H1 (cell line): Measurements from ENCODE around the gene CCL5. TPM values are rescaled to one million over a fixed set of nuclear protein-coding genes. Genes with fewer than 3 reads are reported as not detected.

ENCODE experiments used
- CTCF ChIA-PET: fragments of 300-600 bp; sonication (Branson Sonifier 250); formaldehyde crosslinking; loops from one replicate; lab custom pipeline; 2021; ENCODE audit not compliant: partially characterized antibody; lab: Charles Lee
- POLR2A ChIA-PET: fragments of 300-600 bp; sonication (Branson Sonifier 250); formaldehyde crosslinking; loops from one replicate; lab custom pipeline; 2021; ENCODE audit warnings: inconsistent platforms; ENCODE audit not compliant: partially characterized antibody; lab: Charles Lee
- DNase-seq, 2 experiments: peaks; one replicate each; pipeline versions ENCODE4 v3.0.0 to v3.0.0-alpha.2; 2010 to 2022; ENCODE audit warnings: low spot score in 2 of 2, low read depth in 1 of 2, mixed read lengths in 1 of 2
- FAIRE-seq: peaks from 2 replicates; lab custom pipeline; 2011; peaks lifted over from hg19 to GRCh38; lab: Jason Lieb, UNC
- H2AFZ ChIP-seq: 2 replicates; pipeline ENCODE4 v1.8.1; 2012; ENCODE audit warnings: low read length, inconsistent platforms
- H2AK5ac ChIP-seq: 2 replicates; pipeline ENCODE4 v1.6.1; 2013; ENCODE audit warnings: low read depth, low read length
- H2BK120ac ChIP-seq: replicated peaks from 2 replicates; pipeline ENCODE3; 2013; ENCODE audit warnings: low read depth, low read length, inconsistent platforms
- H2BK12ac ChIP-seq: 2 replicates; pipeline ENCODE4 v1.6.1; 2013; ENCODE audit warnings: low read depth, low read length
- H2BK15ac ChIP-seq: 2 replicates; pipeline ENCODE4 v1.6.1; 2013; ENCODE audit warnings: low read length
- H2BK20ac ChIP-seq: 2 replicates; pipeline ENCODE4 v1.6.1; 2013; ENCODE audit warnings: low read length
- H2BK5ac ChIP-seq: 2 replicates; pipeline ENCODE4 v1.6.1; 2013; ENCODE audit warnings: low read depth, low read length
- H3K14ac ChIP-seq: 2 replicates; pipeline ENCODE4 v1.6.1; 2013; ENCODE audit warnings: inconsistent platforms; ENCODE audit not compliant: insufficient read length
- H3K18ac ChIP-seq: 2 replicates; pipeline ENCODE4 v1.6.1; 2013; ENCODE audit warnings: low read length; ENCODE audit errors: extremely low read depth
- H3K23ac ChIP-seq: 2 replicates; pipeline ENCODE4 v1.6.1; 2013; ENCODE audit warnings: inconsistent platforms; ENCODE audit not compliant: insufficient read length
- H3K23me2 ChIP-seq: 2 replicates; pipeline ENCODE4 v1.6.1; 2013; ENCODE audit warnings: low read depth, low read length
- H3K27ac ChIP-seq: 2 replicates; pipeline ENCODE4 v1.6.1; 2011; ENCODE audit warnings: low read depth, low read length, inconsistent platforms
- H3K27me3 ChIP-seq, 4 experiments: replicated peaks in 1 of 4; 1 replicate in 1 of 4; 2 replicates in 3 of 4; pipeline versions ENCODE4 v1.6.1 to v1.8.1; 2011 to 2013; ENCODE audit warnings: low read length in 3 of 4, mild to moderate bottlenecking in 3 of 4, inconsistent platforms in 2 of 4, mixed read lengths in 2 of 4, moderate library complexity in 1 of 4; ENCODE audit not compliant: control insufficient read depth in 3 of 4, insufficient read depth in 3 of 4; ENCODE audit errors: extremely low read depth in 1 of 4
- H3K36me3 ChIP-seq, 4 experiments: 2 replicates each; pipeline versions ENCODE4 v1.6.1 to v1.8.1; 2011 to 2013; ENCODE audit warnings: mild to moderate bottlenecking in 4 of 4, low read length in 3 of 4, moderate library complexity in 2 of 4, control low read depth in 1 of 4, inconsistent platforms in 1 of 4; ENCODE audit not compliant: insufficient read depth in 4 of 4, control insufficient read depth in 2 of 4
- H3K4ac ChIP-seq: replicated peaks from 2 replicates; pipeline ENCODE3; 2013; ENCODE audit warnings: low read length, low read depth, mixed read lengths, inconsistent platforms; ENCODE audit not compliant: insufficient read length
- H3K4me1 ChIP-seq, 4 experiments: replicated peaks in 1 of 4; 1 replicate in 1 of 4; 2 replicates in 3 of 4; pipeline versions ENCODE4 v1.6.1 to v1.8.1; 2011 to 2013; ENCODE audit warnings: low read length in 3 of 4, inconsistent platforms in 2 of 4, mixed read lengths in 1 of 4; ENCODE audit not compliant: insufficient read depth in 4 of 4, control insufficient read depth in 3 of 4
- H3K4me2 ChIP-seq, 2 experiments: 2 replicates each; pipeline versions ENCODE4 v1.6.1 to v1.8.1; 2011 to 2013; ENCODE audit warnings: low read depth in 2 of 2, low read length in 2 of 2, control low read depth in 1 of 2, inconsistent platforms in 1 of 2, mild to moderate bottlenecking in 1 of 2; ENCODE audit not compliant: insufficient read depth in 1 of 2
- H3K4me3 ChIP-seq, 4 experiments: fragments of 200-600, 300-600 bp in 1 of 4; sonication (generic), shearing (Covaris generic), sonication (Bioruptor Twin) in 1 of 4; 2 replicates each; pipeline versions ENCODE4 v1.5.1 to v1.8.1; 2011 to 2016; ENCODE audit warnings: low read length in 4 of 4, low read depth in 3 of 4, control low read depth in 2 of 4, inconsistent platforms in 2 of 4, mild to moderate bottlenecking in 2 of 4, mixed read lengths in 1 of 4, moderate library complexity in 1 of 4; ENCODE audit not compliant: insufficient read depth in 2 of 4; ENCODE audit errors: extremely low read depth in 1 of 4
- H3K56ac ChIP-seq: replicated peaks from 2 replicates; pipeline ENCODE3; 2013; ENCODE audit warnings: low read depth, mild to moderate bottlenecking, mixed read lengths, low read length, inconsistent platforms; ENCODE audit not compliant: insufficient read length
- H3K79me1 ChIP-seq: 2 replicates; pipeline ENCODE4 v1.6.1; 2013; ENCODE audit warnings: low read depth, low read length, control low read depth
- H3K79me2 ChIP-seq, 2 experiments: 2 replicates each; pipeline versions ENCODE4 v1.6.1 to v1.8.1; 2012 to 2013; ENCODE audit warnings: low read length in 2 of 2, mild to moderate bottlenecking in 2 of 2, inconsistent platforms in 1 of 2; ENCODE audit not compliant: insufficient read depth in 2 of 2, control insufficient read depth in 1 of 2
- H3K9ac ChIP-seq, 4 experiments: replicated peaks in 1 of 4; 1 replicate in 1 of 4; 2 replicates in 3 of 4; pipeline versions ENCODE4 v1.6.1 to v1.8.1; 2011 to 2013; ENCODE audit warnings: low read depth in 3 of 4, low read length in 3 of 4, control low read depth in 2 of 4, mild to moderate bottlenecking in 2 of 4, moderate library complexity in 2 of 4, inconsistent platforms in 1 of 4; ENCODE audit errors: extremely low read depth in 1 of 4
- H3K9me3 ChIP-seq, 2 experiments: 2 replicates each; pipeline versions ENCODE4 v1.6.1 to v1.8.1; 2012 to 2013; ENCODE audit warnings: mild to moderate bottlenecking in 2 of 2, moderate library complexity in 2 of 2, control low read depth in 1 of 2, inconsistent platforms in 1 of 2, low read depth in 1 of 2, low read length in 1 of 2, mixed read lengths in 1 of 2; ENCODE audit not compliant: insufficient read depth in 2 of 2
- H4K20me1 ChIP-seq, 2 experiments: replicated peaks in 1 of 2; 2 replicates each; pipeline versions ENCODE3 to v1.8.1; 2011 to 2013; ENCODE audit warnings: inconsistent platforms in 2 of 2, low read length in 2 of 2, mild to moderate bottlenecking in 1 of 2; ENCODE audit not compliant: insufficient read depth in 2 of 2, control insufficient read depth in 1 of 2
- H4K5ac ChIP-seq: 2 replicates; pipeline ENCODE4 v1.6.1; 2013; ENCODE audit warnings: low read length, low read depth, mixed read lengths, inconsistent platforms; ENCODE audit not compliant: insufficient read length
- H4K8ac ChIP-seq: 2 replicates; pipeline ENCODE4 v1.8.0; 2013; ENCODE audit warnings: mild to moderate bottlenecking, moderate library complexity, low read length, inconsistent platforms; ENCODE audit not compliant: insufficient read depth; ENCODE audit errors: extremely low read depth
- H4K91ac ChIP-seq: replicated peaks from 2 replicates; pipeline ENCODE3; 2013; ENCODE audit warnings: low read length, mixed read lengths, inconsistent platforms; ENCODE audit not compliant: insufficient read length
- POLR2AphosphoS5 ChIP-seq: IDR thresholded peaks from 2 replicates; pipeline ENCODE4 v1.6.1; 2011; ENCODE audit warnings: low read depth, low read length
- RAD21 ChIP-seq, 2 experiments: IDR thresholded peaks in 1 of 2; conservative IDR thresholded peaks in 1 of 2; 2 replicates each; pipeline ENCODE4 v1.6.1; 2011; ENCODE audit warnings: low read depth in 2 of 2, low read length in 2 of 2, improper control_type of control experiment in 1 of 2, inconsistent platforms in 1 of 2, mild to moderate bottlenecking in 1 of 2, moderate library complexity in 1 of 2
- WGBS, 2 experiments: shearing (Covaris generic) in 1 of 2; methylation state at CpG; one replicate each; pipeline versions ENCODE4 v1.1.6 to v1.1.7; 2013 to 2015; ENCODE audit warnings: low lambda C conversion rate in 2 of 2, mixed read lengths in 2 of 2, inconsistent platforms in 1 of 2, low coverage in 1 of 2, missing lambda C conversion rate in 1 of 2; ENCODE audit not compliant: insufficient replicate concordance in 2 of 2, insufficient coverage in 1 of 2, insufficient read length in 1 of 2; ENCODE audit errors: extremely low coverage in 1 of 2, missing lambda C conversion rate in 1 of 2; 5-methylcytosine and 5-hydroxymethylcytosine counted together
- polyA plus RNA-seq, 7 experiments: library from polyadenylated mRNA; depleted of rRNA in 3 of 7; stranded (reverse) in 5 of 7; unstranded in 2 of 7; fragments of >200 nt in 5 of 7; fragments of 200-250 nt in 2 of 7; gene quantifications; 1 replicate in 5 of 7; 2 replicates in 1 of 7; 4 replicates in 1 of 7; pipeline versions ENCODE4 v1.2.1 to v1.2.3, GENCODE V29; 2011 to 2013; ENCODE audit warnings: missing spikeins in 2 of 7, mixed read lengths in 2 of 7
- total RNA-seq: library from RNA; stranded (reverse); fragmentation: NEBNext Ultra II Directional; extraction: Animal tissue kit (Norgen Biotek cat#: 25700); gene quantifications from 2 replicates; pipeline ENCODE4 v1.2.1, GENCODE V29; 2021

Gene CCL5
- total and polyA plus RNA-seq, 2 of the 8 experiments (the other 6 are each of a cell fraction or from before 2014, with no cell fraction given): not detected

DNA sequence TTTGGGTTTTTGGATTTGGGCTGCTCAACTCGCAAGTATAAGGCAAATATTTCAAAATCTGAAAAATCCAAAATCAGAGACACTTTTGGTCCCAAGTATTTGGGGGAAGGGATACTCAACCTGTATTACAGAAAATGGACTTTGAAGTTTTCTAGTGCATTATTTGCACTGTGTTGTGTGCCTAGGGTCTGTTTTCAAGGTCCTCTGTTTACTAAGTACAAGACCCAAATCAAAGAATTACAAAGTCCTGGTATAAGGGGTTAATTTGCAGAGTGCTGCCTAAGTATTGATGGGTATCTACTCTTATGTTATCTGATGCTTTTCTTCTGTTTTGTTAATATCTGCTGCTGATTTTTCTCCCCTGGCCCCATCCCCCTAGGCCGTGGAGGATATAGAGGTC is 36.5 kb downstream of the CCL5 start:
- Histone ChIP-seq H2BK120ac (no peak overlapping the region), H4K8ac (no peak overlapping the region), H3K79me2 (no peaks in the 10 kb centered on the region), H4K20me1 (peaks cover 3 to 6% of the 10 kb centered on the region in 2 experiments), H3K23ac (no peak overlapping the region), H3K79me1 (no peaks in the 10 kb centered on the region), H3K4me3 (no peak overlapping the region), H2BK12ac (no peak overlapping the region), H4K5ac (no peak overlapping the region), H3K27ac (no peak overlapping the region), H3K4me2 (no peak overlapping the region), H2AFZ (no peak overlapping the region), H3K36me3 (peaks cover 39 to 97% (median 72%) of the 10 kb centered on the region in 4 experiments), H3K9ac (no peak overlapping the region), H4K91ac (no peak overlapping the region), H3K27me3 (no peaks in the 10 kb centered on the region; a peak in 1 of 7 replicates), H3K9me3 (no peaks in the 10 kb centered on the region), H2BK20ac (no peak overlapping the region), H2AK5ac (no peak overlapping the region), H3K56ac (no peak overlapping the region), H3K14ac (no peak overlapping the region), H3K23me2 (no peaks in the 10 kb centered on the region), H2BK5ac (no peak overlapping the region), H2BK15ac (no peak overlapping the region), H3K4me1 (no peaks in the 10 kb centered on the region), H3K18ac (no peak overlapping the region), H3K4ac (no peak overlapping the region)
- 79% methylated on average over 2 of the region's 2 CpGs; no CpG with 5 or more reads in 1 of the 2 experiments for WGBS, 2 experiments
- DNase-seq (no peak), FAIRE-seq (no peak)
- ChIA-PET CTCF (no interaction called here), POLR2A (interaction anchor here (3.1 kb wide), 1 partner anchor 12 kb away, joined by 24 read pairs; no protein-coding TSS in a partner anchor)
- TF ChIP-seq POLR2AphosphoS5 (no peak), RAD21 (IDR thresholded peaks at IDR 0.05 in 1 of 2, conservative IDR thresholded peaks at IDR 0.05 in 1 of 2; ENCODE audit: low read depth in 2 of 2, low read length in 2 of 2) (no peak)
